Upper lobe of right lung (tissue), 1 donor: ENCODE results near the gene ZNRF3. TPM values are rescaled to one million over a fixed set of nuclear protein-coding genes. Genes with fewer than 3 reads are reported as not detected.
"Not testable (repeated sequence)": the region's sequence is repeated elsewhere in the genome, so short reads cannot be mapped to it uniquely, and the experiment has no call there.

Experiments
- ATAC-seq: fragments of 200-7000 bp; cut with Tn5 transposase; one replicate; pipeline ENCODE4 v1.9.1; 2020; ENCODE audit warnings: mild to moderate bottlenecking, moderate library complexity
- DNase-seq: peaks from one replicate; pipeline ENCODE4 v3.0.0-alpha.2; 2020
- H3K27ac ChIP-seq: fragments of 200-600 bp; one replicate; pipeline ENCODE4 v1.8.0; 2022
- H3K27me3 ChIP-seq: fragments of 200-600 bp; one replicate; pipeline ENCODE4 v1.8.0; 2022; ENCODE audit warnings: mild to moderate bottlenecking
- H3K36me3 ChIP-seq: fragments of 200-600 bp; one replicate; pipeline ENCODE4 v1.8.0; 2022
- H3K4me1 ChIP-seq: fragments of 200-600 bp; one replicate; pipeline ENCODE4 v1.8.0; 2022
- H3K4me3 ChIP-seq: fragments of 200-600 bp; one replicate; pipeline ENCODE4 v1.8.0; 2022; ENCODE audit warnings: mild to moderate bottlenecking
- H3K9me3 ChIP-seq: fragments of 200-600 bp; one replicate; pipeline ENCODE4 v1.8.0; 2022
- intact Hi-C: fragments of 100-400 bp; cut with DNase I; formaldehyde crosslinking; loops from one replicate; pipeline ENCODE4 v1.11.0; 2022
- total RNA-seq: library from RNA; stranded (reverse); fragmentation: NEBNext Ultra II Directional; extraction: Animal tissue kit (Norgen Biotek cat#: 25700); gene quantifications from one replicate; pipeline ENCODE4 v1.2.1, GENCODE V29; 2021
- TF ChIP-seq, protein P1 (sequence below): fragments of 200-600 bp; IDR thresholded peaks from one replicate; pipeline ENCODE4 v1.8.0; 2022; ENCODE audit warnings: antibody characterized with exemption
- donor health status: DM: no; HTN: yes; CAD: no; lungs with severe emphysema.

ZNRF3 gene
- total RNA-seq, 1 donor from 2014 or later: 15.8 TPM

DNA sequence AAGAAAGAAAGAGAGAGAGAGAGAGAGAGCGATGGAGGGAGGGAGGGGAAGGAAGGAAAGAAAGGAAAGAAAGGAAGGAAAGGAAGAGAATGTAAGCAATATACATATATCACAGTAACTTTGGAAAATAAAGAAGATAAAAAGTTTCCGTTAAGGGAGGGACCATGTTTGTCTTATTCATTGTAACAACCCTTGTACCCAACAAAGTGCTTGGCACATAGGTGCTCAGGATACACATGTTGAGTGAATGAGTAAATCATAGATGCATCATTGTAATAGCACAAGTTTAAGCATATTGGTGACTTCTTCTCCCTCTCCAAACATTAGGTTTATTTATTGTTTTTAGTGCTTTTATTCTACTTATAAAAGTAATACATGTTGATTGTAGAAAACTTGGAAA lies 39.7 kb upstream of the ZNRF3 start:
- TF ChIP-seq, protein P1, sequence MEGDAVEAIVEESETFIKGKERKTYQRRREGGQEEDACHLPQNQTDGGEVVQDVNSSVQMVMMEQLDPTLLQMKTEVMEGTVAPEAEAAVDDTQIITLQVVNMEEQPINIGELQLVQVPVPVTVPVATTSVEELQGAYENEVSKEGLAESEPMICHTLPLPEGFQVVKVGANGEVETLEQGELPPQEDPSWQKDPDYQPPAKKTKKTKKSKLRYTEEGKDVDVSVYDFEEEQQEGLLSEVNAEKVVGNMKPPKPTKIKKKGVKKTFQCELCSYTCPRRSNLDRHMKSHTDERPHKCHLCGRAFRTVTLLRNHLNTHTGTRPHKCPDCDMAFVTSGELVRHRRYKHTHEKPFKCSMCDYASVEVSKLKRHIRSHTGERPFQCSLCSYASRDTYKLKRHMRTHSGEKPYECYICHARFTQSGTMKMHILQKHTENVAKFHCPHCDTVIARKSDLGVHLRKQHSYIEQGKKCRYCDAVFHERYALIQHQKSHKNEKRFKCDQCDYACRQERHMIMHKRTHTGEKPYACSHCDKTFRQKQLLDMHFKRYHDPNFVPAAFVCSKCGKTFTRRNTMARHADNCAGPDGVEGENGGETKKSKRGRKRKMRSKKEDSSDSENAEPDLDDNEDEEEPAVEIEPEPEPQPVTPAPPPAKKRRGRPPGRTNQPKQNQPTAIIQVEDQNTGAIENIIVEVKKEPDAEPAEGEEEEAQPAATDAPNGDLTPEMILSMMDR: no peak
- H3K27ac ChIP-seq: no peak overlapping the region
- H3K36me3 ChIP-seq: no peaks in the 10 kb centered on the region
- ATAC-seq (no peak), DNase-seq (no peak)
- intact Hi-C loops: no loop called here
- H3K4me1 ChIP-seq: no peaks in the 10 kb centered on the region
- no peak overlapping the region for H3K4me3 ChIP-seq
- peaks cover 8% of the 10 kb centered on the region for H3K9me3 ChIP-seq
- H3K27me3 ChIP-seq: no peaks in the 10 kb centered on the region

DNA sequence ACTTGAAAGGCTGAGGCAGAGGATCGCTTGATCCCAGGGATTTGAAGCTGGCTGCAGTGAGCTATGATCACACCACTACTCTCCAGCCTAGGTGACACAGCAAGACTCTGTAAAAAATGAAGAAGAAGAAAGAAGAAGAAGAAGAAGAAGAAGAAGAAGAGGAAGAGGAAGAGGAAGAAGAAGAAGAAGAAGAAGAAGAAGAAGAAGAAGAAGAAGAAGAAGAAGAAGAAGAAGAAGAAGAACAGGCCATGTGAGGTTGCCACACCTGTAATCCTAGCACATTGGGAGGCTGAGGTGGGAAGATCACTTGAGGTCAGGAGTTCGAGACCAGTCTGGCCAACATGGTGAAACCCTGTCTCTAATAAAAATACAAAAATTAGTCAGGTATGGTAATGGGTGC lies 39.1 kb upstream of the ZNRF3 start:
- DNase-seq, ATAC-seq, H3K27ac ChIP-seq, H3K4me3 ChIP-seq, H3K36me3 ChIP-seq, H3K27me3 ChIP-seq, H3K9me3 ChIP-seq, intact Hi-C loops, H3K4me1 ChIP-seq: not testable (repeated sequence)

DNA sequence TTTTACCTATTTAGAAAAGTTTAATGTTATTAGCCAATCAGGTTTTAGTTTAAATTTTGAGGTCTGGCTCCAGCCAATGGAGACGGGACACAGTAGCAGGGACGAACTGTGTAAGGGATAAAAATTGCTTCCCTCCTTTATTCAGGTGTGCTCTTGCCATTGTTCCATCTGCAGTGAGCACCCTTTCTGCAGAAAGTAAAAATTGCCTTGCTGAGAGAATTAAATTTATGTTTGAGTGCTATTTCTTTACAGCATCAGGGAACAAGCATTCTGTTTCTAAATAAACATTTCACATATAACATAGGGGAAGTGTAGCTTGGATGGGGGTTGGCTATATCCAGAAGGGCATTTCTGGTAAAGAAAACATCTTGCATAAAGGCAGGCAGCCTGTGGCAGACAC lies 36.4 kb upstream of the ZNRF3 start:
- TF ChIP-seq, protein P1: no peak
- DNase-seq: no peak
- intact Hi-C loops: no loop called here
- H3K27me3 ChIP-seq: no peaks in the 10 kb centered on the region
- no peak overlapping the region for H3K4me3 ChIP-seq
- ATAC-seq: no peak
- H3K27ac ChIP-seq: no peak overlapping the region
- H3K36me3 ChIP-seq: no peaks in the 10 kb centered on the region
- H3K4me1 ChIP-seq: no peaks in the 10 kb centered on the region
- peaks cover 8% of the 10 kb centered on the region for H3K9me3 ChIP-seq

DNA sequence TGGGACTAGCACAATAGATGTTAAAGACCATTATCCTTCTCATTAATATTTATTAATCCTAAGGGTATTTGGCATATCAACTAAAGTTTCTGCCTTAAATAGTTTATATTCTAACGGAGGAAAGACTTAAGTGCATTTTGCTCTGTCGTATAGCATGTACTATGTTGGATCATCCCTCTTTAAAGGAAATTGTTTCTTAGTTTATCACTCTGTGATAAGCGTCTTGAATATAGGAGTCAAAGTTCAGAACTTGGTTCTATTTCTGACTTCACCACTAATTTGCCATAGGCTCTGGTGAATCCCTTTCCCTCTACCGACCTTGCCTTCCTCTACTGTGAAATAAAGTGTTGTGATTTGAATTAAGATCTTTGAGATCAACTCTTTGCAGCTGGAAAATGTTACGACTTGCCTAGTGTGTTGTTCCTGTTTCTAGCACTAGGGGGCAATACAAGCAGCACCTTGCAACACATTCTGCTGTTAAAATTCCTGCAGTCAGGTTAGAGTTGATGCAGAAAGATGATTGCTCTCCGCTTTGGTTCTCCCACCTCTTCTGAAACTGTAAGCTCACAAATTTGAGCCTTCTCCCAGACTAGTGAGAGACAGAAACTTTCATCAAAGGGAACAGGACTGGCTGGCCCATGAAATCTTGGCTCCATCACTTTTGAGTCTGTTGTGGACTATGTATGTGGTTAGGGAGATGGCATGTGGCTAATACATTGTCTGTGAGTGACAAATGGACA lies 27.8 kb upstream of the ZNRF3 start:
- no peaks in the 10 kb centered on the region for H3K9me3 ChIP-seq
- H3K4me3 ChIP-seq: no peak overlapping the region
- H3K27ac ChIP-seq: no peak overlapping the region
- H3K36me3 ChIP-seq: no peaks in the 10 kb centered on the region
- ATAC-seq: peak; percentile 91
- intact Hi-C loops: no loop called here
- no peaks in the 10 kb centered on the region for H3K4me1 ChIP-seq
- DNase-seq: no peak
- H3K27me3 ChIP-seq: no peaks in the 10 kb centered on the region
- TF ChIP-seq, protein P1: peak; percentile 93

DNA sequence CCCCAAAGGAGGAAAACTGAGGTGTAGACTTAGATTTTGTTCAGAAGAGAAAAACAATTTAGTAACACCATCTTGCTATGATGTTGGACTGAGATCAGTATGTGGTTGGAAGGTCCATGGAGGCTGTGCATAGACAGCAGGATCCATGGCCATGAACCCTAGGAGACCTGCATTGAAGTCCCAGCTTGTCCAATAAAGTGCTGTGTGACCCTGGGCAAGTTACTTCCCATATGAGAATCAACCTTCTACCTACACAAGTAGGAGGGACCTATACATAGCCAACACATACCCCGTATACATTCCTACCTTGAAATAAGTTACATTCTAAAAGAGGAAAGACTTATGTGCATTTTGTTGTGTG lies 27.3 kb upstream of the ZNRF3 start:
- Histone ChIP-seq H3K36me3 (no peaks in the 10 kb centered on the region), H3K9me3 (no peaks in the 10 kb centered on the region), H3K4me3 (no peak overlapping the region), H3K27me3 (no peaks in the 10 kb centered on the region), H3K27ac (no peak overlapping the region), H3K4me1 (no peaks in the 10 kb centered on the region)
- no peak for DNase-seq
- TF ChIP-seq, protein P1: no peak
- ATAC-seq: no peak
- intact Hi-C loops: no loop called here

DNA sequence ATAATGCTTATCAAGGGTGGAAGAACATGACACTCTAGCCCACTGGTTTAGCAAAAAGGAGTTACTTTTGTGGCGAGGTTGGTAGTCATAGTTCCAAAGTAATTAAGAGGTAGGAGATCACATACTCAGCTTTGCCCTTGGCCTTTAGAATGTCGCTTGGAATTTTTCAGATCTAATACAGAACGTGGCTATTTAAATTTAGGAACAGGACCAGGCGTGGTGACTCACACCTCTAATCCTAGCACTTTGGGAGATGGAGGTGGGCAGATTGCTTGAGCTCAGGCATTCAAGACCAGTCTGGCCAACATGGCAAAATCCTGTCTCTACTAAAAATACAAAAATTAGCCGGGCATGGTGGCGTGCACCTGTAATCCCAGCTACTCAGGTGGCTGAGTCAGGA lies 26.1 kb upstream of the ZNRF3 start:
- Histone ChIP-seq H3K27ac (no peak overlapping the region), H3K27me3 (no peaks in the 10 kb centered on the region), H3K36me3 (no peaks in the 10 kb centered on the region), H3K4me1 (no peaks in the 10 kb centered on the region), H3K9me3 (no peaks in the 10 kb centered on the region), H3K4me3 (no peak overlapping the region)
- DNase-seq (no peak), ATAC-seq (no peak)
- intact Hi-C loops: no loop called here
- TF ChIP-seq, protein P1: no peak
